IMR-90 (cell line): ENCODE data around the gene ACP6. TPM values are rescaled to one million over a fixed set of nuclear protein-coding genes. Genes with fewer than 3 reads are reported as not detected.

ENCODE experiments used
- ATAC-seq: fragments of 200-7000 bp; cut with Tn5 transposase; 2 replicates; pipeline ENCODE4 v1.9.1; 2020; ENCODE audit warnings: low read depth, mild to moderate bottlenecking, moderate library complexity
- BruUV-seq: library from RNA; stranded (reverse); fragments of 400-500 nt; replicated peaks from 2 replicates; lab custom pipeline; 2021; lab: Mats Ljungman, UMichigan
- CTCF ChIA-PET: fragments of 300-600 bp; formaldehyde crosslinking; extraction: SDS; loops from one replicate; lab custom pipeline; 2021; ENCODE audit warnings: antibody characterized with exemption; lab: Yijun Ruan, JAX
- POLR2A ChIA-PET: fragments of 300-600 bp; sonication (Branson Sonifier 250); formaldehyde crosslinking; loops from one replicate; lab custom pipeline; 2022; ENCODE audit warnings: antibody characterized with exemption; ENCODE audit not compliant: unreplicated experiment; lab: Charles Lee
- DNase-seq: peaks from one replicate; pipeline ENCODE4 v3.0.0; 2013
- H2AFZ ChIP-seq: replicated peaks from 2 replicates; pipeline ENCODE3; 2013; ENCODE audit warnings: low read length, mild to moderate bottlenecking; ENCODE audit not compliant: poor library complexity
- H2AK5ac ChIP-seq: 2 replicates; pipeline ENCODE4 v1.6.1; 2013; ENCODE audit warnings: low read depth, low read length, inconsistent platforms
- H2AK9ac ChIP-seq: replicated peaks from 2 replicates; pipeline ENCODE3; 2013; ENCODE audit warnings: mild to moderate bottlenecking, low read depth, low read length, moderate library complexity; ENCODE audit not compliant: poor library complexity
- H2BK120ac ChIP-seq: 2 replicates; pipeline ENCODE4 v1.6.1; 2013; ENCODE audit warnings: low read depth, low read length, inconsistent platforms
- H2BK15ac ChIP-seq: 3 replicates; pipeline ENCODE4 v1.6.1; 2013; ENCODE audit warnings: low read depth, low read length, inconsistent platforms
- H2BK20ac ChIP-seq: 2 replicates; pipeline ENCODE4 v1.6.1; 2013; ENCODE audit warnings: low read depth, mild to moderate bottlenecking, inconsistent platforms, low read length, moderate library complexity
- H2BK5ac ChIP-seq: 2 replicates; pipeline ENCODE4 v1.6.1; 2013; ENCODE audit warnings: mild to moderate bottlenecking, low read depth, low read length, inconsistent platforms; ENCODE audit not compliant: poor library complexity, severe bottlenecking
- H3K14ac ChIP-seq: replicated peaks from 2 replicates; pipeline ENCODE4 v1.6.1; 2013; ENCODE audit warnings: low read depth, low read length, inconsistent platforms
- H3K18ac ChIP-seq: 2 replicates; pipeline ENCODE4 v1.6.1; 2013; ENCODE audit warnings: low read depth, low read length, control low read depth
- H3K23ac ChIP-seq: 2 replicates; pipeline ENCODE4 v1.6.1; 2013; ENCODE audit warnings: low read depth, low read length, inconsistent platforms
- H3K27ac ChIP-seq: 2 replicates; pipeline ENCODE4 v1.5.1; 2013; ENCODE audit warnings: mild to moderate bottlenecking, control low read depth, low read length; ENCODE audit not compliant: insufficient read depth
- H3K27me3 ChIP-seq: 2 replicates; pipeline ENCODE4 v1.6.1; 2013; ENCODE audit warnings: low read length; ENCODE audit not compliant: control insufficient read depth, insufficient read depth
- H3K36me3 ChIP-seq: 2 replicates; pipeline ENCODE4 v1.6.1; 2013; ENCODE audit warnings: low read length, mixed read lengths; ENCODE audit not compliant: control insufficient read depth, insufficient read depth
- H3K4ac ChIP-seq: 2 replicates; pipeline ENCODE4 v1.6.1; 2013; ENCODE audit warnings: low read depth, low read length, inconsistent platforms
- H3K4me1 ChIP-seq: 2 replicates; pipeline ENCODE4 v1.6.1; 2013; ENCODE audit warnings: low read length, mixed read lengths; ENCODE audit not compliant: control insufficient read depth, insufficient read depth
- H3K4me2 ChIP-seq: 2 replicates; pipeline ENCODE4 v1.6.1; 2013; ENCODE audit warnings: low read depth, mild to moderate bottlenecking, control low read depth, low read length, moderate library complexity
- H3K4me3 ChIP-seq: 2 replicates; pipeline ENCODE4 v1.5.1; 2013; ENCODE audit warnings: low read depth, mild to moderate bottlenecking, control low read depth, low read length, moderate library complexity; ENCODE audit not compliant: insufficient read depth
- H3K56ac ChIP-seq: 2 replicates; pipeline ENCODE4 v1.6.1; 2013; ENCODE audit warnings: low read length, inconsistent platforms; ENCODE audit not compliant: insufficient read depth; ENCODE audit errors: extremely low read depth
- H3K79me1 ChIP-seq, 2 experiments: 2 replicates each; pipeline ENCODE4 v1.6.1; 2013; ENCODE audit warnings: low read length in 2 of 2, inconsistent platforms in 1 of 2, low read depth in 1 of 2
- H3K9ac ChIP-seq: 2 replicates; pipeline ENCODE4 v1.6.1; 2013; ENCODE audit warnings: low read depth, low read length, control low read depth
- H3K9me1 ChIP-seq: 2 replicates; pipeline ENCODE4 v1.6.1; 2013; ENCODE audit warnings: low read length, inconsistent platforms; ENCODE audit not compliant: insufficient read depth
- H3K9me3 ChIP-seq: 2 replicates; pipeline ENCODE4 v1.6.1; 2013; ENCODE audit warnings: low read length; ENCODE audit not compliant: control insufficient read depth, insufficient read depth
- H4K20me1 ChIP-seq: 2 replicates; pipeline ENCODE4 v1.6.1; 2013; ENCODE audit warnings: low read length, inconsistent platforms; ENCODE audit not compliant: insufficient read depth
- H4K5ac ChIP-seq: 2 replicates; pipeline ENCODE4 v1.6.1; 2013; ENCODE audit warnings: mild to moderate bottlenecking, low read depth, low read length, control low read depth
- H4K8ac ChIP-seq, 2 experiments: 2 replicates each; pipeline ENCODE4 v1.6.1; 2013; ENCODE audit warnings: low read depth in 2 of 2, low read length in 2 of 2, control low read depth in 1 of 2, inconsistent platforms in 1 of 2
- H4K91ac ChIP-seq: 2 replicates; pipeline ENCODE4 v1.6.1; 2013; ENCODE audit warnings: low read depth, low read length, inconsistent platforms; ENCODE audit not compliant: insufficient read depth
- BHLHE40 ChIP-seq: fragments of 150-350 bp; IDR thresholded peaks from 2 replicates; pipeline ENCODE4 v1.6.1; 2016; ENCODE audit warnings: mild to moderate bottlenecking, low read depth, low read length
- CEBPB ChIP-seq: IDR thresholded peaks from 2 replicates; pipeline ENCODE4 v1.6.1; 2012; ENCODE audit warnings: low read depth, low read length, improper control_type of control experiment
- FOS ChIP-seq: fragments of 150-350 bp; IDR thresholded peaks from 2 replicates; pipeline ENCODE4 v1.6.1; 2016; ENCODE audit warnings: low read depth, low read length
- MAFK ChIP-seq: IDR thresholded peaks from 2 replicates; pipeline ENCODE4 v1.6.1; 2012; ENCODE audit warnings: low read depth, low read length, improper control_type of control experiment
- MAZ ChIP-seq: IDR thresholded peaks from 2 replicates; pipeline ENCODE4 v1.6.1; 2012; ENCODE audit warnings: low read depth, mild to moderate bottlenecking, low read length, improper control_type of control experiment, moderate library complexity, borderline replicate concordance
- MXI1 ChIP-seq: IDR thresholded peaks from 2 replicates; pipeline ENCODE4 v1.6.1; 2012; ENCODE audit warnings: low read depth, mild to moderate bottlenecking, low read length, moderate library complexity, borderline replicate concordance
- NFE2L2 ChIP-seq: fragments of 150-350 bp; IDR thresholded peaks from 2 replicates; pipeline ENCODE4 v1.6.1; 2016; ENCODE audit warnings: low read depth, mild to moderate bottlenecking, low read length
- POLR2A ChIP-seq: IDR thresholded peaks from 2 replicates; pipeline ENCODE4 v1.6.1; 2012; ENCODE audit warnings: mild to moderate bottlenecking, low read depth, low read length
- RAD21 ChIP-seq: IDR thresholded peaks from 2 replicates; pipeline ENCODE4 v1.6.1; 2012; ENCODE audit warnings: low read length, improper control_type of control experiment
- RCOR1 ChIP-seq: IDR thresholded peaks from 2 replicates; pipeline ENCODE4 v1.6.1; 2012; ENCODE audit warnings: mild to moderate bottlenecking, low read length, improper control_type of control experiment; ENCODE audit not compliant: insufficient replicate concordance
- RFX5 ChIP-seq: IDR thresholded peaks from 2 replicates; pipeline ENCODE4 v1.8.0; 2012; ENCODE audit warnings: low read depth, mild to moderate bottlenecking, low read length, moderate library complexity
- SMC3 ChIP-seq: fragments of 150-350 bp; IDR thresholded peaks from 2 replicates; pipeline ENCODE4 v1.6.1; 2016; ENCODE audit warnings: low read depth, mild to moderate bottlenecking, antibody characterized with exemption, low read length, moderate library complexity
- WGBS, 2 experiments: methylation state at CpG; one replicate each; pipeline versions ENCODE4 v1.1.5 to v1.1.7; 2013; ENCODE audit warnings: missing lambda C conversion rate in 2 of 2; ENCODE audit not compliant: insufficient read length in 1 of 2; ENCODE audit errors: extremely low coverage in 2 of 2; 5-methylcytosine and 5-hydroxymethylcytosine counted together
- dilution Hi-C: fragments of 300-500 bp; cut with HindIII; formaldehyde crosslinking; loops from one replicate; pipeline ENCODE4 v1.14.3; 2018; ENCODE audit warnings: low sequenced_read_pairs; ENCODE audit not compliant: unreplicated experiment
- in situ Hi-C: fragments of 300-500 bp; cut with MboI; formaldehyde crosslinking; loops from 3 replicates; pipeline ENCODE4 v1.14.3; 2019; ENCODE audit warnings: low sequenced_read_pairs, inconsistent platforms, mixed read lengths
- intact Hi-C: fragments of 100-400 bp; cut with micrococcal nuclease; formaldehyde crosslinking; loops from 2 replicates; pipeline ENCODE4 v1.10.0; 2022
- polyA plus RNA-seq, 3 experiments: library from polyadenylated mRNA; depleted of rRNA; stranded (reverse); fragments of >200 nt; gene quantifications; 2 replicates each; pipeline ENCODE4 v1.2.3, GENCODE V29; 2012; ENCODE audit warnings: low replicate concordance in 1 of 3
- total RNA-seq: library from RNA; depleted of rRNA; stranded (reverse); fragments of >200 nt; gene quantifications from 2 replicates; pipeline ENCODE4 v1.2.3, GENCODE V29; 2012
- TF ChIP-seq, protein P1 (sequence below): fragments of 150-350 bp; IDR thresholded peaks from 2 replicates; pipeline ENCODE4 v1.6.1; 2017; ENCODE audit warnings: mild to moderate bottlenecking, antibody characterized with exemption, low read length, low read depth
- TF ChIP-seq, protein P2 (sequence below): conservative IDR thresholded peaks from 2 replicates; pipeline ENCODE4 v1.5.1; 2012; ENCODE audit warnings: mild to moderate bottlenecking, low read depth, low read length, improper control_type of control experiment
- TF ChIP-seq, protein P3 (sequence below): fragments of 150-350 bp; IDR thresholded peaks from 2 replicates; pipeline ENCODE4 v1.6.1; 2016; ENCODE audit warnings: low read depth, mild to moderate bottlenecking, low read length, moderate library complexity, borderline replicate concordance

ACP6 gene
- total and polyA plus RNA-seq, 2 of the 4 experiments (the other 2 are of a cell fraction): 2.5 to 8.2 TPM

DNA sequence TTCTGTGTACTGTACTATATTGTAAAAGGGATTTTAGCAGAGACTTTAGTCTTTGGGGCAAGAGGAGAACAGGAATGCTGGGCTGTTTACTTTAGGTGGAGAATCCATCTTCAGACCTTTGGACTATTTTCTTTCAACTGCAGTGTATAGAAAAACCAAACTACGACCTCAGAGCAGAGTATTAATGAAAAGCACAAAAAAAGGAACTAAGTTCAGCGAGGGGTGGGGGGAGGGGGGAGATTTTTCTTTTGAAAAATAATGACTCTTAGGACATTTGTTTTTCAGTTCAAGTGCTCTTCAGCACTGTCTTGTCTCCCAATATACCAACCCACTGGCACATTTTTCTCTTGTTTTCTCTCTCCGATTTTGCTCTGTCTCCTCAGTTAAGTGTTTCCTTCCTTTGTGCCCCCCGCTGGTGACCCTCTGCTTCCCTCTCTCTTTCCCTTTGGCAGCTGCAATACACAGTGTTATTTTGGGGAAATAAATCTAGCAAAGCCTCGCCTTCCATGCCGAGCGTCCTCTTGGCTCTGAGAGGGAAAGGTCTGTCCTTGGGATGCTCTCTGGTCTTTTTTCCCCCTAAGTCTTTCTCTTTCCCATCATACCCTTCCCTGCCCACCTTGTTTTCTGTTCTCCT, 44.8 kb downstream of the ACP6 start:
- Histone ChIP-seq H3K36me3 (peaks cover 21% of the 10 kb centered on the region), H3K4me3 (no peak overlapping the region), H2BK15ac (no peak overlapping the region), H2BK20ac (no peak overlapping the region), H3K27ac (no peak overlapping the region), H2AK9ac (no peak overlapping the region), H3K4me2 (no peak overlapping the region), H3K9ac (no peak overlapping the region), H4K20me1 (no peaks in the 10 kb centered on the region), H3K14ac (no peak overlapping the region), H4K8ac (no peak overlapping the region), H2BK5ac (no peak overlapping the region), H3K56ac (no peak overlapping the region), H3K27me3 (no peaks in the 10 kb centered on the region), H3K4ac (no peak overlapping the region), H2BK120ac (no peak overlapping the region), H3K79me1 (no peaks in the 10 kb centered on the region), H3K23ac (no peak overlapping the region), H2AFZ (no peak overlapping the region), H3K18ac (no peak overlapping the region), H4K5ac (no peak overlapping the region), H3K4me1 (no peaks in the 10 kb centered on the region; the same call in 1 of the 2 replicates), H3K9me3 (no peaks in the 10 kb centered on the region), H4K91ac (no peak overlapping the region), H2AK5ac (no peak overlapping the region), H3K9me1 (peaks cover 3% of the 10 kb centered on the region; the same call in 1 of the 2 replicates)
- no CpG with 5 or more reads among the region's 7 CpGs for WGBS, 2 experiments
- ATAC-seq: no peak
- in situ Hi-C loops: no loop called here
- no TSS peak for BruUV-seq
- POLR2A ChIA-PET: no interaction called here
- intact Hi-C loops: loop anchor here (5.0 kb wide), 1 partner anchor 353 kb away; no protein-coding TSS in a partner anchor
- TF ChIP-seq MXI1 (no peak), FOS (no peak), BHLHE40 (no peak), MAFK (no peak), CEBPB (no peak), POLR2A (no peak), RCOR1 (no peak), NFE2L2 (no peak), MAZ (no peak), SMC3 (no peak), RAD21 (no peak), RFX5 (no peak)
- TF ChIP-seq, protein P1, sequence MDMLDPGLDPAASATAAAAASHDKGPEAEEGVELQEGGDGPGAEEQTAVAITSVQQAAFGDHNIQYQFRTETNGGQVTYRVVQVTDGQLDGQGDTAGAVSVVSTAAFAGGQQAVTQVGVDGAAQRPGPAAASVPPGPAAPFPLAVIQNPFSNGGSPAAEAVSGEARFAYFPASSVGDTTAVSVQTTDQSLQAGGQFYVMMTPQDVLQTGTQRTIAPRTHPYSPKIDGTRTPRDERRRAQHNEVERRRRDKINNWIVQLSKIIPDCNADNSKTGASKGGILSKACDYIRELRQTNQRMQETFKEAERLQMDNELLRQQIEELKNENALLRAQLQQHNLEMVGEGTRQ: no peak
- TF ChIP-seq, protein P2, sequence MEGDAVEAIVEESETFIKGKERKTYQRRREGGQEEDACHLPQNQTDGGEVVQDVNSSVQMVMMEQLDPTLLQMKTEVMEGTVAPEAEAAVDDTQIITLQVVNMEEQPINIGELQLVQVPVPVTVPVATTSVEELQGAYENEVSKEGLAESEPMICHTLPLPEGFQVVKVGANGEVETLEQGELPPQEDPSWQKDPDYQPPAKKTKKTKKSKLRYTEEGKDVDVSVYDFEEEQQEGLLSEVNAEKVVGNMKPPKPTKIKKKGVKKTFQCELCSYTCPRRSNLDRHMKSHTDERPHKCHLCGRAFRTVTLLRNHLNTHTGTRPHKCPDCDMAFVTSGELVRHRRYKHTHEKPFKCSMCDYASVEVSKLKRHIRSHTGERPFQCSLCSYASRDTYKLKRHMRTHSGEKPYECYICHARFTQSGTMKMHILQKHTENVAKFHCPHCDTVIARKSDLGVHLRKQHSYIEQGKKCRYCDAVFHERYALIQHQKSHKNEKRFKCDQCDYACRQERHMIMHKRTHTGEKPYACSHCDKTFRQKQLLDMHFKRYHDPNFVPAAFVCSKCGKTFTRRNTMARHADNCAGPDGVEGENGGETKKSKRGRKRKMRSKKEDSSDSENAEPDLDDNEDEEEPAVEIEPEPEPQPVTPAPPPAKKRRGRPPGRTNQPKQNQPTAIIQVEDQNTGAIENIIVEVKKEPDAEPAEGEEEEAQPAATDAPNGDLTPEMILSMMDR: no peak
- TF ChIP-seq, protein P3, sequence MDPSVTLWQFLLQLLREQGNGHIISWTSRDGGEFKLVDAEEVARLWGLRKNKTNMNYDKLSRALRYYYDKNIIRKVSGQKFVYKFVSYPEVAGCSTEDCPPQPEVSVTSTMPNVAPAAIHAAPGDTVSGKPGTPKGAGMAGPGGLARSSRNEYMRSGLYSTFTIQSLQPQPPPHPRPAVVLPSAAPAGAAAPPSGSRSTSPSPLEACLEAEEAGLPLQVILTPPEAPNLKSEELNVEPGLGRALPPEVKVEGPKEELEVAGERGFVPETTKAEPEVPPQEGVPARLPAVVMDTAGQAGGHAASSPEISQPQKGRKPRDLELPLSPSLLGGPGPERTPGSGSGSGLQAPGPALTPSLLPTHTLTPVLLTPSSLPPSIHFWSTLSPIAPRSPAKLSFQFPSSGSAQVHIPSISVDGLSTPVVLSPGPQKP: no peak
- no peak for DNase-seq
- dilution Hi-C loops: no loop called here
- CTCF ChIA-PET: no interaction called here
